A673 (cell line): Measurements from ENCODE around the gene ARPP21.

Experiments used
- CTCF ChIP-seq: fragments of 300-800, 200-600 bp; sonication (generic); conservative IDR thresholded peaks from 2 replicates; pipeline ENCODE4 v1.5.1; 2017; ENCODE audit warnings: low read depth, mild to moderate bottlenecking, antibody characterized with exemption, low read length, moderate library complexity, mixed read lengths
- EZH2 ChIP-seq: fragments of 200-600 bp; sonication (generic); IDR thresholded peaks from 2 replicates; pipeline ENCODE4 v1.6.1; 2017; ENCODE audit warnings: borderline replicate concordance, low read depth, mild to moderate bottlenecking, mixed read lengths, antibody characterized with exemption, low read length; ENCODE audit not compliant: poor library complexity, severe bottlenecking

GRCh38 chr3:35718921-35719320 is 79.6 kb downstream of the ARPP21 start:
- TF ChIP-seq CTCF (no peak), EZH2 (no peak)
